Measurements from ENCODE around the gene NEUROG3. TPM values are rescaled to one million over a fixed set of nuclear protein-coding genes. Genes with fewer than 3 reads are reported as not detected.

NEUROG3 gene
- total and polyA plus RNA-seq, 2 of the 8 experiments (the other 6 are each of a cell fraction or from before 2014, with no cell fraction given), result 0.45 TPM; not detected in 1

GRCh38 chr10:69559525-69559924 lies 13.7 kb downstream of the NEUROG3 start (continued):
- TF ChIP-seq PHF8 (conservative IDR thresholded peaks at IDR 0.05; ENCODE audit: low read depth, low read length) (no peak), POU5F1 (IDR thresholded peaks at IDR 0.05; ENCODE audit: low read depth, low read length) (no peak), POLR2A (IDR thresholded peaks at IDR 0.05; ENCODE audit: control extremely low read depth in 1 of 2, low read depth in 2 of 2, low read length in 2 of 2) (no peak), SP1 (IDR thresholded peaks at IDR 0.05; ENCODE audit: low read depth, low read length) (no peak), POLR2AphosphoS5 (IDR thresholded peaks at IDR 0.05; ENCODE audit: low read depth, low read length) (no peak), HDAC2 (IDR thresholded peaks at IDR 0.05; ENCODE audit: borderline replicate concordance in 1 of 2, low read depth in 2 of 2, low read length in 2 of 2) (no peak)
